ENCODE measurements around the gene SVIL.
"Not testable (repeated sequence)": the region's sequence is repeated elsewhere in the genome, so short reads cannot be mapped to it uniquely, and the experiment has no call there.

SVIL gene

GRCh38 chr10:29508554-29509244 lies 126.1 kb downstream of the SVIL start:
- no peak for DNase-seq

- DNase-seq: not testable (repeated sequence)
These were observed 127.0 kb downstream of the SVIL start for GRCh38 chr10:29507750-29508149.

DNA sequence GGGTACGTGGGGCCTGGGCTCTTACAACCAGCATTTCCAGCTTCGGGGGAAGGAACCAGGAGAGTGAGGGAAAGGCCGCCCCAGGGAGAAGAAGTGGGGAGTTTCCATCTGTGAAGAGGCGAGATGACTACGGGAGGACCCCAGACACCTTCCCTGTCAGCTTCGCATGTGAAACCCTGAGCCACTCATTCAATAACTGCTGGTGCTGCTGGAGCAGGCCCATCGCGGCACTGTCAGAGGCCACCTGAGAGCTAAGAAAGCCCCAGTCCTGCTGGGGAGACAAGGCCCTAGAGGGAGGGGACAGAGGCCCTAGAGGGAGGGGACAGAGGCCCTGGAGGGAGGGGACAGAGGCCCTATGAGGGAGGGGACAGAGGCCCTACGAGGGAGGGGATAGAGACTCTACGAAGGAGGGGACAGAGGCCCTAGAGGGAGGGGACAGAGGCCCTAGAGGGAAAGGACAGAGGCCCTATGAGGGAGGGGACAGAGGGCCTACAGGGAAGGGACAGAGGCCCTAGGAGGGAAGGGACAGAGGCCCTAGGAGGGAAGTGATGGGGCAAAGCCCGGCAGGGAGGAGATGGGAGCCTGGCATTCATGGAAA lies 128.3 kb downstream of the SVIL start:
- not testable (repeated sequence) for DNase-seq

GRCh38 chr10:29502351-29502750 lies 132.4 kb downstream of the SVIL start:
- no peak for DNase-seq

GRCh38 chr10:29501692-29502091 lies 133.1 kb downstream of the SVIL start:
- no peak for DNase-seq

DNA sequence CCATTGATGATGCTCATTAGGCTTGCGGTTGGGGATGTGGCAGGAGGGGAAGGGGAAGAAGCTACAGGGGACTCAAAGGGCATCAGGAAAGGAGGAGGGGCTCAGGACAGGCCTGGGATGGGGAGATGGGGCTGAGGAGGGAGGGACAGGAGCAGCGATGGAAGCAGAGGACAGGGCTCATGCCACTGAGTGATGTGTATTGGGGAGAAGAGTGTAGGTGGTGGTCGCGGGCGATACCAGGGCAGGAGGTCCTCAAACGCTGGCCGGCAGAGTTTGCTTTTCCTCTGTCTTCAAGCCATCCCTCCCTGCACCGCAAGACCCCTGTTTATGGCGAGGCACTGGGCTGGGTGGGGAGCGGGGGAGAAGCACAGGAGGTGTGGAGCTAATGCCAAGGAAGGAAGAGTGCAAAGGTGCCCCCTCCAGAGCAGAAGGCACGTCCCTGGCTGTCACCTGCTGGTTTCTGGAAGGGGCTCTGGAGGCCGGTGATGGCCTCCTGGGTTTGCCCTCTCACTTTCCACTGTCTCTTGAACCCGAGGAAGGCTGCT lies 134.7 kb downstream of the SVIL start:
- DNase-seq: no peak

DNA sequence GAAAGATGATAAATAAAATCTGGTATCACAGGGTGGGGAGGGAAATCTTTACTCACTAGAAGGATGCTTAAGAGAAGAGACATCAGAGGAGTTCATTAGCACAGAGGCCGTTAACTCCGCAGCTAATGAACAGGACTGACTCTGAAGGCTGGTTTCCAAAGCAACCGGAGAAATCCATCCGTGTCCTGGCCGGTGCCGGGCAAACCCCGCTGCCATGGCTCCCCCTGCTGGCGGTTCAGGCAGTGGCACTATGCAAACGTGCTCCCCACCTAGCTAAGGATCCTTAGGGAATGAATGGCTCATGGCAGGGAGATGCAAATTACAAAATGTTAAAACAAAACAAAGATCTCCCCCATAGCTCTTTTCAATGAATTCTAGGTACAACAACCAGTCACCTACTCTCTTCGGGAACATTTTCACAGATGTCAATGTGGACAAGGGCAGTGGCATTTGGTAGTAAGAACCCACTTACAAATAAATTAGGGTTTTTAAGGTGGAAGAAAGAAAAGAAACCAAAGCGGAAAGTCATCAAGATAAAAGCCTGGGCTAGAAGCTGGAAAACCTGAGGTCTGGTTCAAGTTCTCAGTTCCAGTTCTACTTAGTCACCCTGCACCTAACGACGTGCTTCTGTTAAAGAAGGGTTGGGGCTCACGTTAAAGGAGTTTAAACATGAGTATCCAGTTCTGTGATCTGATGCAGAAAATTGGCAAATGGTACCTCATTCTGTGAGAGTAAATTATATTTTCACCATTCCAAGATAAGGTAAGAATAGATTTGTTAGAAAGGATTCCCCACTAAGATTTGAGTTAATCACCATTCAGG lies 138.2 kb downstream of the SVIL start:
- peak; percentile 54 for DNase-seq

DNA sequence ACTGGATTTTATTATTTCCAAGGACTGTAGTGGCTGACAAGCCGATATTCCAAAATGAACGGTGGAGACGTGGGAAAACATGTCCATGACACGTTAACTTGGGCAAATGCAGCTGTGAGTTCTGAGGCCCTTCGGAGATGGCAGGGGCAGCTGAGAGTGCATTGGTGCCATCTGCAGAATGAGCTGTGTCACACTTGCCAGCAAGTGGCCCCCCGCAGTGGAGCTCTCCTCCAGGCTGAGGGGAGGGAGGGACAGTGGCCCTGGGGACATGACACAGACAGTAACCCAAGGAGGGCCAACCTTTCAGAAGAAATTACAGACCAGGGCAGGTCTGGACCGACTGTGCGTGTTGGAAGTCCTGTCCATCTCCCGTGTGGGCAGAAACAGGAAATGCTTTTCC lies 139.4 kb downstream of the SVIL start:
- DNase-seq: no peak

- no peak for DNase-seq
These were observed 141.1 kb downstream of the SVIL start for GRCh38 chr10:29493697-29494096.

- no peak for DNase-seq
These were observed 142.0 kb downstream of the SVIL start for GRCh38 chr10:29492774-29493173.

- DNase-seq: no peak
These were observed 142.9 kb downstream of the SVIL start for GRCh38 chr10:29491918-29492317.

DNA sequence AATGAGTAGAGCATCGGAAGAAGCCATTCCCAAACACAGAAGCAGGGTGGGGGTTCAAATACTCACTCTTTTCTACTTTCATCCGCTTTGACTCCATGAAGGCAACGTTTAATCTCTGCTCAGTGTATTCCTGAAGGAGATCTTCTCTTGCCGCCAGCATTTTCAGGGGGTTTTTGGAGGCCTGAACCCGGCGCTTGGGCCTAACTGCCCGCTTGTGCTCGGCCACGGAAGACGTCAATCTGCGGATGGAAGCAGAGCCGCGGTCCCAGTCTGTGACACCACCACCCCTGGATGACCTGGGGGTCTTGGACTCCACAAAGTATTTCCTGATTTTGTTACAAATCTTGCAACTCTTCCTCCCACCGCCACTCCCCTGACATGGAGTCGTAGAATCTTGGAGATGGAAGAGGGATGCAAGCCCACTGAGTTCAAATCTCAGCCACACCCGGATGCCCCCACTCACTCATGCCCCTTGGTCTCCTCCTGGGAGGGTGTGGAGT lies 143.9 kb downstream of the SVIL start:
- DNase-seq: not testable (repeated sequence)

GRCh38 chr10:29488471-29488870 lies 146.3 kb downstream of the SVIL start:
- DNase-seq: not testable (repeated sequence)

- DNase-seq: not testable (repeated sequence)
These were observed 146.9 kb downstream of the SVIL start for GRCh38 chr10:29487884-29488266.

DNA sequence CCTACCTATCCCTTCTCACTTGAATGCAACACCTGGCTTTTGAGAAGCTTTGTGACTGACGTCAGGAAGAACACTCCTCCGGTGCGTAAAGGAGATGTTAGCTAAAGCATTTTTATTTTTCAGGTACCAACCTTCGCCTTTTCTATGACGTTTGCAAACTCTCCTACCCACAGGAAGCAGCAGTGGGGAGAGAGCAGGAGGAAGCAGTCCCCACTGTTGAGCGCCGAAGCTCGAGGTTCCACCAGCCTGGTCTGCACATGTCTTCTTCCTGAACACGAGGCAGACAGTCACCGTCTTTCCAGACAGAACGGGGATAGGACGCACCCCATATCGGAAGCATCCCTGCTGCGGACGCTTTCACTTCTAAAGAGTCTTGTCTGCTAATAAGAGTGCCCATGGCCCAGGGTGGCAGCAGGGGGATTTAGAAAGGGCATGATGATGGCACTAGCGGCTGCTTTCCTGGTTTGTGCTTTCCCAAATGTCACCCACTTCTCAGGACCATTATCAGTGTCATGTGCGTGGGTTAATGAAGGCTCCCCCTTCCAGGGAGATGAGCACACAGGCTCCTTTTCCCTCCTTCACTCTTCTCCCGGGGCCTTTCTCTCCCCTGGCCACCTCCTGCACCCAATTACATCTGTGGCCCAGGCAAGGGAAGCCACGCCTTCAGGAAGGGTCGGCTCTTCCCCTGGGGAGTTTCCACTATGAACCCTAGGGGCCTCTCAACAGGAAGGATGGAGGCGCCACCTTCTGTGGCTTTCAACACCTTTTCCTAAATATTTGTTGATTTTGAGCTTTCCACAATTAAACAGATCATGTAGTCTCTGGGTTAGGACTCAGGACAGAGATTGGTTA lies 147.5 kb downstream of the SVIL start:
- peak; percentile 6 for DNase-seq

DNA sequence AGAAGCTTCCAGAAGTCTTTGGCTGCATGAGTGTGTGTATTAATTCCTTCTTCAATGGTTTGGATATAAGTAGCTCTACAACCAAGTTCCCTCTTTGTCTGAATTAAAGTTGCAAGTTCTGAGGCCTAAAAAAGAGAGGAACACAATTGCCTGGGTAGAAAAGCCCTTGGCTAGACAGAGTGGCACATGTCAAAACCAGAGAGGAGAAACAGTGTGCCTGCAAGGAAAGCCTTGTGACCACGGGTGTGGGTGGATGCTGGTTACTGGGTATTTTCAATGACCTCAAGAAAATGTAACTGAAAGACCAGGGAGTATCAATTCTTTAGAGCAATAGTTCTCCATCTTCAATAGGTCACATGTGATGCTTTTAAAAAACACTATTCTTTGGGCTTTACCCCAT lies 148.3 kb downstream of the SVIL start:
- DNase-seq: no peak

DNA sequence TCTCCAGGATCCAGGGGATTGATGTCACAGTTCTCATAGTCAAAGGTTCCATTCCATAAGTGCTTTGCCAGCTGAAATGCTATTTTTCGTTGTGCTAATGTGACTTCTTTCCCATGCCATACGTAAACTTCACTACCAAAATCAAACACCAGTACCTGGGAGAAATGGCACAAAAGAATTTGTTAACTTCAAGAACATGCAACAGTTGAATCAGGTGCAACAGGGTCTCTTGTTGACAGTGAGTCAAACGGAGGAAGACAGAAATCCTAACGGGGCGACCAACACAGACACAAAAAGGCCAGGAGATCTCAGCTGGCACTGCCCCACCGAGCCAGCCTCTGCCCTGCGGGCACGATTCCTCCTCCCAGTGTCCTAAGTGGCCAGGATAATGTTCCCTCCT lies 150.1 kb downstream of the SVIL start:
- not testable (repeated sequence) for DNase-seq

DNA sequence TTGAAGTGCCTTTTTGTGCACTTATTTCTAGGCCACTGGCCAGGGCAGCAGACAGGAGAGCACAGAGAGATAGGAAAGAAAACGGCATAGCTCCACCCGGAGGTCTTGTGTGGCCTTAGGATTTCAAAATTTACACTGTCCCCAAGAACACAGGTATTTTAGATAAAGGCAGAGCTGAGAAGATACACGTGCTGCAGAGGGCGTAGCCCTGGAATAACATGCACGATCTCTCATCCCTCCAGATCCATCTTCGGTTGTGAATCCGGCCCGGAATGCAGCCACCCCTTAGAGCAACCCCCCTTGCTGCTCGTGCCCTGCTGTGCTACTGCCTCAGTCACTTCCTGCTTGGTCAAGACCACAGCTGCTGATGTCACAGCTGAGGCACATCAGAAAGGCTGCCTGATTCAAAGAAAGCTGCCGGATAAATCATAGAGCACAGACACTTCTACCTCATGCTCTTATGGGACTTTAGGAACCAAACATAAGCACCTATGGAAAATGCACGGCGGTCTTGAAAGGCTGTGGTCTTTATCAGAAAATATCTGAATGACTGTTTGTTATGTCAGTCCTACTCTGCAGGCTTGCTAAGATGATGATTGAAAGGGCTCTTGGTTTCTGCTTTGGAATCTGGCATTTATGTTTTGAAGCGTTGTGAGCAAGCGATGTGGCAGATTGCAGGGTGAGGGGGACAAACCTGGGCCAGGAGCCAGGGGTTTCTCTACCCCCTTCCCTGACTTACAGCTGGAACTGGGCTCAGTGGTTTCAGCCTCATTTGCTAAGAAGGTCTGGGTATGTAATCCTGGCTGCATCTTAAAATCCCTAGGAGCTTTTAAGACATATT lies 152.0 kb downstream of the SVIL start:
- peak; percentile 15 for DNase-seq

DNA sequence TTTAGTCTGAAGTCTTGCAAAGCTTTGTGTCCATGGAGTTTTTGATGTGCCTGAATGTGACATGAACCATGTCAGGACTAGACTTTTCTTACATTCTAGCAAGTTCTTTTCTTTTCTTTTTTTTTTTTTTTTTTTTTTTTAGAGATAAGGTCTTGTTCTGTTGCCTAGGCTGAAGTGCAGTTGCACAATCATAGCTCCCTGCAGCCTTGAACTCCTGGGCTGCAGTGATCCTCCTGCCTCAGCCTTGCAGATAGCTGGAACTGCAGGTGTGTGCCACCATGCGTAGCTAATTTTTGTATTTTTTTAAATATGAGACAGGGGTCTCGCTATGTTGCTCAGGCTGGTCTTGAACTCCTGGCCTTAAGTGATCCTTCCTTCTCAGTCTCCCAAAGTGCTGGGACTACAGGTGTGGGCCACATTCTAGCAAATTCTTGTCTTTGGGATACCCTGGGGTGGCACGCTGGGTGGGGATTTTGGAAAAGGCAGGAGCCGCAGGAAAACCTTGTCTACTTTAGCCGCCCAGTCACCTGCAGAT lies 152.8 kb downstream of the SVIL start:
- DNase-seq: no peak

DNA sequence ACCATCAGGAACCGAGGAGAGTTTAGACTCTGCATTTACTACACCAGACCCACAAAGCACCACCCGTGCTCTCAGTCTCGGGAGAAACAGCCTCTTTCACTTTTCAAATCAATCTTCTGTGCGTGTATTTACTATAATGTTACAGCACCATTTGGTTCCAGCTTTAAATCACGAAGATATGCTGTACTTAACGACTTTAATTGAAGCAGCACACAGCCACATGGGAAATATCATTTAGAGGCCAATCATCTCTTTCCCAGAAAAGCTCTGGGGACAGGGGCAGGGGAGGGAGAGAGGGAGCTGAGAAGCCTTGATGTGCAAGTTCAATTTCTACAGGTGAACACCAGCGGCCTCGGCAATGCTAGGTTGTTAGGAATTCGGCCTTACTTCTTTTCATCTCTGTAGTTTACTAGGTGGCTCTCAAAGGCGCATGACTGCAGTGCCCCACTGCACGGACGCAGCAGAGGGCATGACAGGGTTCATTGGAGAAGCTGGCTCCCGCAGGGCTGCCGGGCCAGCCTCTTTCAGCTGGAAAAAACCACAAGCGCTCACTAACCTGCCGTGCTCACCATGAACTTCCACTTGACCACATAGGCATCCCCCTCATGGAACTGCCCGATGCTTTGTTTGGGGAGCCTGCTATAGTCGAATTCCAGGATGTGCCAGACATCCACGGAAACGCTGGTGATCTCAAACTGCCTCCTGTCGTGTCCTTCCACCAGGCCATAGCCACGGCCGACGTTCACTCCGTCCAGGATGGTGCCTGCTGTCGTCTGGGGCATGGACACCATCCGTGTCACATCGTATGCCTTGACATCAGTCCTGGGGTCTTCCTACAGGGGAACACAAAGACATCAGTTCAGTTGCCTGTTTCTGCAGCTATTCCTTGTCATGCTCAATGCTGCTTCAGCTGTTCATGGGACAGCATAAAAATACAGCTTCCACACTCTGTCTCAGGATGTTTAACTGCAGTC lies 154.5 kb downstream of the SVIL start:
- DNase-seq: no peak
